HL-60 (cell line): Measurements from ENCODE around the gene TIMP2.
"Not testable (repeated sequence)": the region's sequence is repeated elsewhere in the genome, so short reads cannot be mapped to it uniquely, and the experiment has no call there.

ENCODE experiments used
- DNase-seq, 2 experiments: peaks; one replicate each; pipeline ENCODE4 v3.0.0-alpha.2; 2010 to 2020; ENCODE audit warnings: low read depth in 1 of 2, low spot score in 1 of 2
- H3K27ac ChIP-seq: fragments of 250-450 bp; sonication (Bioruptor Pico); replicated peaks from 2 replicates; pipeline ENCODE4 v1.5.1; 2020; ENCODE audit warnings: mild to moderate bottlenecking, moderate library complexity
- H3K27me3 ChIP-seq: fragments of 250-450 bp; sonication (Bioruptor Pico); 2 replicates; pipeline ENCODE4 v1.5.1; 2021; ENCODE audit warnings: mild to moderate bottlenecking, moderate library complexity; ENCODE audit not compliant: insufficient read depth, poor library complexity, severe bottlenecking
- H3K4me3 ChIP-seq: replicated peaks from 2 replicates; pipeline ENCODE4 v1.5.1; 2011; ENCODE audit warnings: mild to moderate bottlenecking, control low read depth, low read length; ENCODE audit not compliant: insufficient read depth
- GABPA ChIP-seq: IDR thresholded peaks from 2 replicates; pipeline ENCODE4 v1.6.1; 2012; ENCODE audit warnings: low read depth
- POLR2AphosphoS5 ChIP-seq: IDR thresholded peaks from 2 replicates; pipeline ENCODE4 v1.6.1; 2012; ENCODE audit warnings: low read depth
- SPI1 ChIP-seq: IDR thresholded peaks from 2 replicates; pipeline ENCODE4 v1.6.1; 2012; ENCODE audit warnings: low read depth, mild to moderate bottlenecking, borderline replicate concordance
- TF ChIP-seq, protein P1 (sequence below): IDR thresholded peaks from one replicate; pipeline ENCODE4 v1.5.1; 2011; ENCODE audit warnings: low read length, control low read depth, inconsistent platforms; ENCODE audit not compliant: insufficient read depth
- TF ChIP-seq, protein P2 (sequence below): IDR thresholded peaks from 2 replicates; pipeline ENCODE4 v1.6.1; 2012; ENCODE audit warnings: low read depth; ENCODE audit not compliant: insufficient replicate concordance

The TIMP2 gene

DNA sequence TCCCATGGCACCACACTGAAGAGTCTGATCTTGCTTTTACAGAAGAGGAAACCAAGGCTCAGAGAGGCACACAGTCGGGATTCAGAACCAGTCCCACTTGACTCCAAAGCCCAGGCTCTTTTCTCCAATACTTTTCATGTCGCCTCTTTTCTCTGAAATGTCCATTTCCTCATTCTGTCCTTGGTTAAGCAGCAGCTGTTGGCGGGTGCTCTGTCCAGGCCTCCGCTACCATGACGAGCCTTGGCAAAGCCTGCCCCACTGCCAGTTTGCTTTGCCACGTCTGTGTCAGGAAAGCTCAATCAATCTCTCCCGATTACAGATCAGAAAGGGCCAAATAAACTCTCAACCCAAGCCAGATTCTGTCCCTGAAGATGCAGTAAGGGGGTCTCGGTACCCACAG is 13.1 kb downstream of the TIMP2 start:
- Histone ChIP-seq H3K27ac (peak overlapping the region; percentile 20), H3K27me3 (no peaks in the 10 kb centered on the region), H3K4me3 (no peak overlapping the region)
- TF ChIP-seq SPI1 (peak; percentile 27; the same call in 1 of the 2 replicates), GABPA (no peak)
- no peak for DNase-seq

DNA sequence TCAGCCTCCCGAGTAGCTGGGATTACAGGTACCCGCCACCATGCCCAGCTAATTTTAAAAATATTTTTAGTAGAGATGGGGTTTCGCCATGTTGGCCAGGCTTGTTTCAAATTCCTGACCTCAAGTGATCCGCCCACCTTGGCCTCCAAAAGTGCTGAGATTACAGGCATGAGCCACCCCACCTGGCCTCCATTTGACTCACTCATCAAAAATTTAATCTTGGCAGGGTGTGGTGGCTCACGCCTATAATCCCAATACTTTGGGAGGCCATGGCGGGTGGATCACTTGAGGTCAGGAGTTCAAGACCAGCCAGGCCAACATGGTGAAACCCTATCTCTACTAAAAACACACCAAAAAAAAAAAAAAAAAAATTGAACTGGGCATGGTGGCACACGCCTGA is 13.6 kb downstream of the TIMP2 start:
- H3K4me3 ChIP-seq, DNase-seq, H3K27me3 ChIP-seq: not testable (repeated sequence)
- peak overlapping the region; percentile 42 for H3K27ac ChIP-seq

DNA sequence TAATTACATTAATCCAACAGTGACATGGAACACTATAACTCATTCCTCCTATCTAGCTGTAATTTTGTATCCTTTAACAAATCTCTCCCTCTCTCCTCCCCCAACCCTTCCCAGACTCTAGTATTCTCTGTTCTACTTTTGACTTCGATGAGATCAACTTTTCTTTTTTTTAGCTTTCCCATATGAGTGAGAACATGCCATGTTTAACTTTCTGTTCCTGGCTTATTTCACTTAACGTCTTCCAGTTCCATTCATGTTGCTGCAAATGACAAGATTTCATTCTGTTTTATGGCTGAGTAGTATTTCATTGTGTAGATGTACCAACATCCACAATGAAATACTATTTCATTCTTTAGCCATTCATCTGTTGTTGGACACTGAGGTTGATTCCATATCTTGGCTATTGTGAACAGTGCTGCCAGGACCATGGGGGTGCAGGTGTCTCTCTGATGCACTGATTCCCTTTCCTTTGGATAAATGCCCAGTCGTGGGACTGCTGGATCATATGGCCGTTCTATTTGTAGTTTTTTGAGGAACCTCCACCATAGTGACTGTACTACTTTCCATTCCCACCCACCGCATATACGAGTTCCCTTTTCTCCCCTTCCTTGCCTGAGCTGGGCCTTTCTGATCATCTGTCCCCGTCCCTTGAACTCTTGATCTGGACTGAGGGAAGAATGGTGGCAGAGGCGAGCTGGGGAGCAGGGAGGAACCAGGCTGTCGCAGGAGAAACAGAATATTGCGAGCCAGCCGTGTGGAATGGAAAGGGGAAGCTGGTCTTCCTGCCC is 14.5 kb downstream of the TIMP2 start:
- peak; percentile 74 to 78 for DNase-seq
- H3K27me3 ChIP-seq: no peaks in the 10 kb centered on the region
- TF ChIP-seq SPI1 (peak; percentile 90), GABPA (no peak)
- H3K4me3 ChIP-seq: no peak overlapping the region
- H3K27ac ChIP-seq: peak overlapping the region; percentile 42

DNA sequence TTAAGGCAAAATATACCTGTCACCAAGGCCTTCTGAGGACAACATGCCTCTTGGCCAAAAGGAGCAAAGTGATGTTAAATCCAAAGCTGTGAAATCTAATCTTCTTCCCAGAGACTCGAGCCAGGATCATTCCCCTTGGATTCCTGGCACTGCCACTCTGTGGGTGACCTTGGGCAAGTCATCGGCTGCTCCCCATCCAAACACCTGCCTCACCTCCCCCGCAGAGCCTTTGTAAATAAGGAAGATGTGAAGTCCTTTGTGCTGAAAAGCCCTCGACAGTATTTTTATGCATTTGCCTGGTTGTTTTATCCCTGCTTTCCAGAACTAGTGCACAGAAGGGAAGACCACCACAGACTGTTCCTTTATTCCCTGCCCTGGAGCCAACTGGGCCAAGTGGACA is 16.8 kb downstream of the TIMP2 start:
- TF ChIP-seq, protein P1, sequence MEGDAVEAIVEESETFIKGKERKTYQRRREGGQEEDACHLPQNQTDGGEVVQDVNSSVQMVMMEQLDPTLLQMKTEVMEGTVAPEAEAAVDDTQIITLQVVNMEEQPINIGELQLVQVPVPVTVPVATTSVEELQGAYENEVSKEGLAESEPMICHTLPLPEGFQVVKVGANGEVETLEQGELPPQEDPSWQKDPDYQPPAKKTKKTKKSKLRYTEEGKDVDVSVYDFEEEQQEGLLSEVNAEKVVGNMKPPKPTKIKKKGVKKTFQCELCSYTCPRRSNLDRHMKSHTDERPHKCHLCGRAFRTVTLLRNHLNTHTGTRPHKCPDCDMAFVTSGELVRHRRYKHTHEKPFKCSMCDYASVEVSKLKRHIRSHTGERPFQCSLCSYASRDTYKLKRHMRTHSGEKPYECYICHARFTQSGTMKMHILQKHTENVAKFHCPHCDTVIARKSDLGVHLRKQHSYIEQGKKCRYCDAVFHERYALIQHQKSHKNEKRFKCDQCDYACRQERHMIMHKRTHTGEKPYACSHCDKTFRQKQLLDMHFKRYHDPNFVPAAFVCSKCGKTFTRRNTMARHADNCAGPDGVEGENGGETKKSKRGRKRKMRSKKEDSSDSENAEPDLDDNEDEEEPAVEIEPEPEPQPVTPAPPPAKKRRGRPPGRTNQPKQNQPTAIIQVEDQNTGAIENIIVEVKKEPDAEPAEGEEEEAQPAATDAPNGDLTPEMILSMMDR: no peak
- TF ChIP-seq GABPA (no peak), SPI1 (no peak), POLR2AphosphoS5 (no peak)
- TF ChIP-seq, protein P2, sequence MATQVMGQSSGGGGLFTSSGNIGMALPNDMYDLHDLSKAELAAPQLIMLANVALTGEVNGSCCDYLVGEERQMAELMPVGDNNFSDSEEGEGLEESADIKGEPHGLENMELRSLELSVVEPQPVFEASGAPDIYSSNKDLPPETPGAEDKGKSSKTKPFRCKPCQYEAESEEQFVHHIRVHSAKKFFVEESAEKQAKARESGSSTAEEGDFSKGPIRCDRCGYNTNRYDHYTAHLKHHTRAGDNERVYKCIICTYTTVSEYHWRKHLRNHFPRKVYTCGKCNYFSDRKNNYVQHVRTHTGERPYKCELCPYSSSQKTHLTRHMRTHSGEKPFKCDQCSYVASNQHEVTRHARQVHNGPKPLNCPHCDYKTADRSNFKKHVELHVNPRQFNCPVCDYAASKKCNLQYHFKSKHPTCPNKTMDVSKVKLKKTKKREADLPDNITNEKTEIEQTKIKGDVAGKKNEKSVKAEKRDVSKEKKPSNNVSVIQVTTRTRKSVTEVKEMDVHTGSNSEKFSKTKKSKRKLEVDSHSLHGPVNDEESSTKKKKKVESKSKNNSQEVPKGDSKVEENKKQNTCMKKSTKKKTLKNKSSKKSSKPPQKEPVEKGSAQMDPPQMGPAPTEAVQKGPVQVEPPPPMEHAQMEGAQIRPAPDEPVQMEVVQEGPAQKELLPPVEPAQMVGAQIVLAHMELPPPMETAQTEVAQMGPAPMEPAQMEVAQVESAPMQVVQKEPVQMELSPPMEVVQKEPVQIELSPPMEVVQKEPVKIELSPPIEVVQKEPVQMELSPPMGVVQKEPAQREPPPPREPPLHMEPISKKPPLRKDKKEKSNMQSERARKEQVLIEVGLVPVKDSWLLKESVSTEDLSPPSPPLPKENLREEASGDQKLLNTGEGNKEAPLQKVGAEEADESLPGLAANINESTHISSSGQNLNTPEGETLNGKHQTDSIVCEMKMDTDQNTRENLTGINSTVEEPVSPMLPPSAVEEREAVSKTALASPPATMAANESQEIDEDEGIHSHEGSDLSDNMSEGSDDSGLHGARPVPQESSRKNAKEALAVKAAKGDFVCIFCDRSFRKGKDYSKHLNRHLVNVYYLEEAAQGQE: no peak
- no peak overlapping the region for H3K27ac ChIP-seq
- DNase-seq: no peak
- H3K4me3 ChIP-seq: no peak overlapping the region
- no peaks in the 10 kb centered on the region for H3K27me3 ChIP-seq

DNA sequence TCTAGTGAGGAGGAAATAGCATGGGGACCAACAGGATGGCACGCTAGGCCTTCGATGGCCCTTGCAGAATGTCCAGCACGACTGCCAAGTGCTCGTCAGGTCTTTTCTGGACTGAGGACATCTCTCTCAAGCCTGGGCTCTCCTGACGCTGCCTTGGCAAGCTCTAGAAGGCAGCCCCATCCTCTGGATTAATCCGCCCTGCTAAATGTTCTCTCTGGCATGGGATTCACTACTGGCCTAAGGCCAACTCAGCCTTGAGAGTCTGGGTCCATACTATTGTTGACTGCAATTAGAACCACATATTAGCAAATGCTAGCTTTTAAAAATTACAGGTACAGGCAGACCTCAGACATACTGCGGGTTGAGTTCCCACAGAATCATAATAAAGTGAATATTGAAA is 19.6 kb downstream of the TIMP2 start:
- H3K27ac ChIP-seq: no peak overlapping the region
- TF ChIP-seq SPI1: no peak
- TF ChIP-seq, protein P1: no peak
- TF ChIP-seq POLR2AphosphoS5: no peak
- TF ChIP-seq GABPA: no peak
- TF ChIP-seq, protein P2: no peak
- no peaks in the 10 kb centered on the region for H3K27me3 ChIP-seq
- no peak overlapping the region for H3K4me3 ChIP-seq
- DNase-seq: no peak
